Right lobe of liver (tissue), 4 donors: ENCODE data around the gene DPYD.

ENCODE experiments used
- POLR2A ChIP-seq: fragments of 450-650 bp; IDR thresholded peaks from one replicate; pipeline ENCODE4 v1.6.1; 2017; ENCODE audit warnings: antibody characterized with exemption, mild to moderate bottlenecking
- TF ChIP-seq, protein P1 (sequence below), 4 donors: fragments of 200-600 bp in 3 of 4; fragments of 450-650 bp in 1 of 4; IDR thresholded peaks; one replicate each; pipeline versions ENCODE4 v1.5.1 to v1.8.0; 2016 to 2022; ENCODE audit warnings: antibody characterized with exemption in 4 of 4, mild to moderate bottlenecking in 2 of 4
- donor health status: DM: no; HTN: no; CAD: no.
- donor health status: DM: no; HTN: no; CAD: no.
- donor health status: DM: no; HTN: yes; CAD: no.

DNA sequence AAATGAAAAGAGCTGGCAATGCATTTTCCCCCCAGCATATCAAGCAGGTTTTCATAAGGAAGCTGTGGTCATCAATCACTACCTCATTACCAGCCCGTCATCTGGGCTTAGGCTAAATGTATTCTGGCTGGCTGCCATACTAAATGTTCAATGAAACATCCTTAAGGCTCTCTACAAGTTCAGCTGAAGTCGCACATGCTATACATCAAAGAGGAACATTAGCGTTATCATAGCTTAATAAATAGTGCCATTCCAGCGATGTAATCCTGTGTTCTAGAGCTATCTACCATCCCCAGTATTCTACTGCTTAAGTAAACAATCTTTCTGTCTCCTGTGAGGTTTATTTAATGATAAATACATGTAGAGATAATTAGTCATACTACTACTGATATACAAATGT lies 288.8 kb downstream of the DPYD start:
- TF ChIP-seq, protein P1, sequence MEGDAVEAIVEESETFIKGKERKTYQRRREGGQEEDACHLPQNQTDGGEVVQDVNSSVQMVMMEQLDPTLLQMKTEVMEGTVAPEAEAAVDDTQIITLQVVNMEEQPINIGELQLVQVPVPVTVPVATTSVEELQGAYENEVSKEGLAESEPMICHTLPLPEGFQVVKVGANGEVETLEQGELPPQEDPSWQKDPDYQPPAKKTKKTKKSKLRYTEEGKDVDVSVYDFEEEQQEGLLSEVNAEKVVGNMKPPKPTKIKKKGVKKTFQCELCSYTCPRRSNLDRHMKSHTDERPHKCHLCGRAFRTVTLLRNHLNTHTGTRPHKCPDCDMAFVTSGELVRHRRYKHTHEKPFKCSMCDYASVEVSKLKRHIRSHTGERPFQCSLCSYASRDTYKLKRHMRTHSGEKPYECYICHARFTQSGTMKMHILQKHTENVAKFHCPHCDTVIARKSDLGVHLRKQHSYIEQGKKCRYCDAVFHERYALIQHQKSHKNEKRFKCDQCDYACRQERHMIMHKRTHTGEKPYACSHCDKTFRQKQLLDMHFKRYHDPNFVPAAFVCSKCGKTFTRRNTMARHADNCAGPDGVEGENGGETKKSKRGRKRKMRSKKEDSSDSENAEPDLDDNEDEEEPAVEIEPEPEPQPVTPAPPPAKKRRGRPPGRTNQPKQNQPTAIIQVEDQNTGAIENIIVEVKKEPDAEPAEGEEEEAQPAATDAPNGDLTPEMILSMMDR (IDR thresholded peaks at IDR 0.05): no peak
- no peak for TF ChIP-seq POLR2A
